Measurements from ENCODE around the gene DENND4C. TPM values are rescaled to one million over a fixed set of nuclear protein-coding genes. Genes with fewer than 3 reads are reported as not detected.

DENND4C gene
- total RNA-seq, 2 donors from 2014 or later: 35.3 to 45.3 TPM

Other genes with a start within 250 kb of the DENND4C start
- under 1 TPM in 1 of 2 donors, not detected in 1; 0.15 TPM for gene SAXO1, start 197.5 kb upstream of the DENND4C start, total RNA-seq
- gene RRAGA, start 181.3 kb upstream of the DENND4C start, total RNA-seq: 10 to 100 TPM; 72.1 to 94.6 TPM
- 10 to 100 TPM in 1 of 2 donors, 1 to 10 TPM in 1; 6.8 to 11.7 TPM for gene HAUS6, start 127.8 kb upstream of the DENND4C start, total RNA-seq
- gene PLIN2, start 103.2 kb upstream of the DENND4C start, total RNA-seq: 100 to 1,000 TPM in 1 of 2 donors, 10 to 100 TPM in 1; 77.5 to 392 TPM
- 1,000 to 10,000 TPM; 1,134 to 1,265 TPM for gene RPS6, start 149.5 kb downstream of the DENND4C start, total RNA-seq
- gene ACER2, start 178.3 kb downstream of the DENND4C start, total RNA-seq: 1 to 10 TPM; 3.0 to 4.7 TPM